Activated effector memory CD4-positive, alpha-beta T cell treated with Interleukin-2 at 50 U/mL for 16 hours (primary cell): ENCODE results near the gene PHF12.

Source experiments
- DNase-seq: peaks from one replicate; pipeline ENCODE4 v3.0.0-alpha.2; 2020

The PHF12 gene

GRCh38 chr17:28951428-28951990 lies at the start of gene PHF12:
Gene PHF12, minus strand, starts transcription at chr17:28951518. Its CDS starts 558 bp downstream, at chr17:28950960.
- peak; percentile 100 for DNase-seq

- DNase-seq, result no peak
These were observed 49.7 kb upstream of the PHF12 start for GRCh38 chr17:29000973-29001372.

DNA sequence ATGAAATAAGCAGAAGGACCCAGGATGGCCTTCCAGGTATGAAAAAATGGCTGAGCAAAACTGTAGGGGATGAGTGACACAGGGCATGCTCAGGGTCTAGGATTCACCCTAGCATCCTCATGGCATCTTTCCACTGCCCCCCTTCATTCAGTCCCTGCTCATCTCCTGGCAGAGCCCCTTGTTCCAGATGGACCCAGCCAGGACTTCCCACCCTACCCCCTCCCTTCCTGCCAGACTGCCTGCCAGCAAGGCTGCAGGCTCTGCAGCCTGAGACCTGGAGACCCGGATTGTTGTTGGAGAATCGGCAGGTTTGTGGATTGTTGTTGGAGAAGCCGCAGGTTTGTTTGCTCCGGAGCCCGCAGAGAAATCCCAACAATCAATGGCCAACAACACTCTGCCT lies 47.9 kb upstream of the PHF12 start:
- no peak for DNase-seq

DNA sequence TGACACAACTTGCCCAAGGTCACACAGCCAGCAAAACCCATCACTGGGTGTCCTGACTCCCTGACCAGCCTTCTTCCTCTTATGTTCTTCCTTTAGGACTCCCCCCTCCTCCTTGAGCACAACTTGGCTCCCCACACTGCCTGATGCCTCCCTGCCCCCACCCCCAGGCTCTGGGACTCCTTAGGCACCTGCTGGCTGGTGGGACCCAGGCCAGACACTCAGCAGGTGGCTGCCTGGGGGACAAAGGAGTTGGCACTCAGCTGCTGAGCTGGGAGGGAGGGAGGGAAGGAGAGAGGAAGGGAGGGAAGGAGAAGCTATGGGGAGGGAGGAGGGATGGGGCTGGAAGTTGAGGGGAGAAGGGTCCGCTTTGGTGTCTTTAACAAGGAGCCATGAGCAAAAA lies 46.5 kb upstream of the PHF12 start:
- no peak for DNase-seq

GRCh38 chr17:28996554-28997096 lies 45.3 kb upstream of the PHF12 start:
- no peak for DNase-seq

GRCh38 chr17:28993645-28994426 lies 42.5 kb upstream of the PHF12 start:
- DNase-seq, result no peak

DNA sequence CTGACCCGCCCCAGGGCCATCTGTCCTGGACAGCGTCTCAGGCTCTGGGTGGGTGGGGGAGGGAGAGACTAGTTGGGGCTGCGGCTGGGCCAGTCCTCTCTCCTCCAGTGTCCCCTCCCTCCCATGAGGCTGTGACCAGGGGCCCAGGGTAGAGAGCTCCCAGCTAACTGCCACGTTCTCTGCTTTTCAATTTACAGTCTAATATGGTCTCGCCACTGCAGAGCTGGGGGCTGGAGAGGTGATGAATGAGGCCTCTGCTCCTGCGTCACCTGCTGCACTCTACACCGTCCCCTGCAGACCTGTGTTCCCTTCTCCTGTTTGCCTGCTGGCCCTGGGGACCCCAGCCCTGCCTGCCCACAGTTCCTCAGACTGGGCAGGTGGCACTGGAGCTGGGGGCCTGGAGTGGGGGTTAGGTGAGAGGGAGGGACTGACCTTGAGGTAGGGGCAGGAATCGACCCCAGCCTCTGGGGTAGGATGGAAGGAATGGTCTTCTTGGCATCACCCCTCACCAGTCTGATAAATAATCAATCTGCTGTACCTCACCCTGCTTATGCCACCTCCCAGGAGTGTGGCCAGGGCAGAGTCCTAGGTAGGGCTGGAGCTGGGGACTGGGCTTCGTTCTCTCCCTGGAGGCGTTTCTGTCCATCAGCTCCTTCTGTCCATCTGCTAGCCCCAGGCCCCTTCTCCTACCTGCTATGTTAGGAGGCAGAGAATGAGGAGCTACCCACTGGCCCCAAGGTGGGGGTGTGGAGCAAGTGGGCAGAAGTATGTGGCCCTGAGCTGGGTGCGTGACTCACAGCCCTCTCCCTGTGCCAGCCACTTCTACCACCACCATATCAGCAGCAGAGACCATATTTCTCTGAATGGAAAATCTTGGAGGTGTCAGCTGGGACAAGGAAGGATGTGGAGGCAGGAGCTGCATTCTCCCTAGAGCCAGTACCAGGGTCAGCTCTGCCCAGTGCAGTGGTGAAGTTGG lies 41.6 kb upstream of the PHF12 start:
- DNase-seq, result no peak

GRCh38 chr17:28992185-28992584 lies 40.9 kb upstream of the PHF12 start:
- no peak for DNase-seq

GRCh38 chr17:28991779-28992178 lies 40.5 kb upstream of the PHF12 start:
- no peak for DNase-seq

DNA sequence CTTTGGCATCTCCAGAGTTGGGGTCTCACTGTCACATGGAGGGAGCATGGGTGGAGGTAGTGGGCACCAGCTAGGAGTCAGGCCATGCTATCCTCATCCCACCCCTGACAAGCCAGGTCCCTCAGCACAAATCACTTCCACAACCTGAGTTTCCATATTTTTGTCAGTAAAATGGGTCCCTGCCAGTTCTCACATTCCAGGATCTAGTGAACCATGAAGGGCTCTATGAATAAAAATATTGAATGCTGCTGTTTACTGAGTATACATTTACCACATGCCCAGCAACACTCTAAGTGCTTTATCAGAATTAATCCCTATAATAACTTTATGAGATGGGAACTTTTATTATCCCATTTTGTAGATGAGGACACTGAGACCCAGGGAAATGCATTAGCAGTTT lies 37.7 kb upstream of the PHF12 start:
- DNase-seq, result no peak

- DNase-seq, result no peak
These were observed 37.2 kb upstream of the PHF12 start for GRCh38 chr17:28988475-28988874.

DNA sequence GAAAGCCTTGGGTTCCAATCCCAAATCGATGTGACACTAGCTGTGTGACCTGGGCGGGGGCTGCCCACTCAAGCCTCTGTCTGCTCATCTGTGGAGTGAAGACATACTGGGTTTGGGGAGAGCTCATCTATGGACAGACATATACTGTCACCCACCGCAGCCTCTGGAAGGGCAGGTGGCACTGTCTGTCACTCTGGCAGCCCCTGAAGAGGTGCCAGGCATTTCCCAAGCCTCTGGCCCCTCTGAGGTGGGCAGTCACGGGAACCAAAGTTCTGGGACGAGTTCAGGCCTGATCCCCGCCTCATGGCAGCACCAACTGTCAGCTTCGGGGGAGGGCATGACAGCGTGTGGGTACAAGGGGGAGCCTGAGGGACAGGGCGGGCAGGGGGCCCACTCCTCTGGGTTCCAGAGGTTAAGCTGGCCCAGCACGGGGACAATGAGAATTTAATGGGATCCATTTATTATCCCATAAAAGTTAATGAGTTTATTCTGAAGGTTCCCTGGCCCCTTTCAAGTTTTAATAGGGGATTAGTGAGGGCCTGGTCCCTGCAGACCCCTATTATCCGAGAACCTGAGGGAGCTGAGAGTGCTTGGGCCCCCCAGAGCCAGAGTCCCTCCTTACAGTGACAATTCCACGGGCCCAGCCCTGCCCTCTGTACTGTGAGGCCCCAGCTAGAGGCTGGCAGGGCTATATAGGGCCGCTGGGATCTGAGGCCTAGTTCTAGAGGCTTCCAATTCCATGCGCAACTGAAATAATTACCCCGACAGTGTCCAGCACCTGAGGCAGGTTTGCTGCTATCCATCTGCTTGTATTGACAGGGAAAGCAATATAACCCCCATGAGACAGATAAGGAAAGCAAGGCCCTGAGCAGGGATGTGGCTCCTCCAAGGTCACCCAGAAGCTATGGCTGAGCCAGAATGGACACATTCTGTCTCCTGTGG lies 35.7 kb upstream of the PHF12 start:
- no peak for DNase-seq

GRCh38 chr17:28985950-28986713 lies 34.8 kb upstream of the PHF12 start:
- no peak for DNase-seq

- no peak for DNase-seq
These were observed 32.2 kb upstream of the PHF12 start for GRCh38 chr17:28983286-28984230.

DNA sequence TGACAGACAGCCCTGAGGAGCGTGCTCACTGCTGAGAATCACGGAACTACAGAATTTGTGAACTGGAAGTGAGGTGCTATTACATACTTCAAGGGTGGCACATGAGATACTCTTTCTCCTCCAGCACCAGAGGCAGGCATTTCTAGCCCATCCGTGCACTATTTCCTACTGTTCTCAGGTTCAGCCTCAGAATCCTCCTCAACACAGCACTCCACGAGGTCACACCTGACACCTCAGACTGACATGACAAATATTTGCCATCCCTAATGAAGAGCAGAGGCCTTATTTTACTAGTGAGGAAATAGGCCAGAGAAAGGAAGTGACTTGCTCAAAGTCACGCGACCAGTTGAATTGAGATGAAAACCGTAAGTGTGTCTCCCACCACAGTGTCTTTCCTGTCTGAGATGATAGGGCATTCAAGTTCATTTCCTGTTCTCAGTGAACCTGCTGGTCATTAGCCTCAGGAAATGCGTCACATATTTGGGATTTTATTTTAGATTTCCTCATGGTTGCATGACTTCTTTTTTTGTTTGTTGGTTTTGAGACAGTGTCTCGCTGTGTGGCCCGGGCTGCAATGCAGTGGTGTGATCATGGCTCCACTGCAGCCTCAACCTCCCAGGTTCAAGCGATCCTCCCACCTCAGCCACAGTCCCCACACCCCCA lies 30.9 kb upstream of the PHF12 start:
- peak; percentile 15 for DNase-seq

DNA sequence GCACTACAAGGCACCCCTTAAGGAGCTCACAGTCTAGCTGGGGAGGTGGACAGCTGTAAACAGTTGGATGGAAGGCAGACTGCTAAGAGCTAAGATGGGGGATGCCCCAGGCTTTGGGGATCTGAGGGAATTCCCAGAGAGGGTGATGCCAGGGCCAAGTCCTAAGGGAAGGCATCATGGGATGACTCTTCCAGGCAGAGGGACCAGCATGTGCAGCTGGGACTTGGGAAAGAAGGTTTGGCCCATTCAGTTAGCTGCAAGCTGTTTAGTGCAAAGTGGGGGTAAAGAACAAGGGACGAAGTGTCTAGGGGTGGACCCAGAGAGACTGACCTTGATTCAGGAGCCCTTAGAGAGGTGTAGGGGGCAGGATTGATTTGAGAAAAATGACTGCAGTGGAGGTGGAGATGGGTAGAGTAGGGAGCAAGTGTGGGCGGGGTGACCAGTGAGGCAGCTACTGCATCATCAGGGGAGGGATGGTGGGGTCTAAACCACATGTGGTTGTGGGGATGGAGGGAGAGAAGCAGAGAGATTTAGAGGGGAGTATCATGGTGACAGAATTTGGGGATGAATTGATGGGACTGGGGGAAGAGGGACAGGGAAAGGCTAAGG lies 27.1 kb upstream of the PHF12 start:
- no peak for DNase-seq

DNA sequence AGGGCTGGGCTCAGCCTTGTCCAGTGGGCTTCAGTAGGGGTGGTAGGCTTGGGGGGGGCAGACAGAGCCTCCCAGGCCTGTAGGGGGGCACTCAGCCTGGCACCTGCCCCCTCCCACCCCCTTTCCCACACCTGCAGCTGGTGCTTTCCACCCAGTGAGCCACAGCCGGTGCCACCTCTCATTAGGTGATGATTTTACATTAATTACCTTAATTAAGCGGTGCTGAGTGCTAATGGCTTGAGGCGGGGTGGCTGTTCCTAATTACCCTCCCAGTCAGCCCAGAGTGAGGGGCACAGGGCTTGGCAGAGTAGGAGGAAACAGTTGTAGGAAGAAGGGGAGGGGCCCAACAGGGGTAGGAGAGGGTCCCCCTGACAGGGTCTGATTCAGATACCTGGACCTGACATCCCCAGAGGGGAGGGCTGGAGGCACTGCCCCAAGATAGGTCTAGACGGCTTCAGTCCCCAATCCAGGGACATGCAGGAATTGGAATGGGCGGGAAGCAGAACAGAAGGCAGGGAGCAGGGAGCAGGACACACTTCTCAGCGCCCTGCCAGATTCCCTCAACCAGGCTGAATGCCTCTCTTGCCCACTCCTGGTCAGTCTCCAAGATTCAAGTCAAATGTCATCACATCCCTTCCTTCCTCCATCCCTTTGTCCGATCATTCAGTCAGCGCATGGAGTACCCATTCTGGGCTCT lies 26.5 kb upstream of the PHF12 start:
- DNase-seq, result no peak

DNA sequence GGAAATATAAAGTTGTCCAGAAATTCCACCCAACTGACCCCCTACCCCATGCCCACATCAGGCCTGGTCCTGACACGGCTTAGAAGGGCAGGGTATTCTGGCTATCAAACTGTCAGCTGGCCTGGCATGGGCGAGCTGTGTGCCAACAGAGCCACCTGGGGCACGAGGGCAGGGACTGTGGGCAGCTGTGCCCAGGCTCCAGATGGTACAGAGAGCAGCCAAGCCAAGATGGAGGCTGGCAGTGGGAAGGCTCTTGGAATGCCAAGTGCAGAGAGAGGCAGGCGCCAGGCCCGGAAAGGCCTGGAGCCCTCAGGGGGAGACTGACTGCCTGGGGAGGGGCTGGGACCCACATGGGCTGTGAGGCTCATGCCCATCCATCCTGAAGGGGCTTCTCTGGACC lies 24.3 kb upstream of the PHF12 start:
- no peak for DNase-seq
